HG03060 (cell line): Measurements from ENCODE around the gene BABAM2.
"Not testable (repeated sequence)": the region's sequence is repeated elsewhere in the genome, so short reads cannot be mapped to it uniquely, and the experiment has no call there.

Source experiments
- ATAC-seq: cut with Tn5 transposase; IDR thresholded peaks from one replicate; pipeline ENCODE4 v1.9.1; 2021; ENCODE audit warnings: low read depth, moderate number of reproducible peaks; ENCODE audit not compliant: unreplicated experiment

The BABAM2 gene

GRCh38 chr2:27890146-27890923 is at the start of gene BABAM2, which contains the start of gene RBKS:
BABAM2 (plus strand) TSS chr2:27890729; CDS start chr2:27894557, 3,828 bp downstream.
RBKS (minus strand) TSS chr2:27890387; CDS start chr2:27890345, 42 bp downstream.
- peak; percentile 37 for ATAC-seq

GRCh38 chr2:27842894-27843293 is 47.6 kb upstream of the BABAM2 start:
- ATAC-seq = no peak

- no peak for ATAC-seq
These were observed 46.5 kb upstream of the BABAM2 start for GRCh38 chr2:27843992-27844391.

GRCh38 chr2:27844821-27845255 is 45.7 kb upstream of the BABAM2 start:
- no peak for ATAC-seq

GRCh38 chr2:27847333-27847732 is 43.2 kb upstream of the BABAM2 start:
- ATAC-seq = no peak

- no peak for ATAC-seq
These were observed 40.8 kb upstream of the BABAM2 start for GRCh38 chr2:27849558-27850205.

- ATAC-seq = no peak
These were observed 37.8 kb upstream of the BABAM2 start for GRCh38 chr2:27852691-27853090.

- no peak for ATAC-seq
These were observed 36.2 kb upstream of the BABAM2 start for GRCh38 chr2:27854229-27854862.

GRCh38 chr2:27855476-27855875 is 35.1 kb upstream of the BABAM2 start:
- no peak for ATAC-seq

GRCh38 chr2:27856386-27856785 is 34.1 kb upstream of the BABAM2 start:
- no peak for ATAC-seq

GRCh38 chr2:27856956-27857355 is 33.6 kb upstream of the BABAM2 start:
- ATAC-seq = no peak

GRCh38 chr2:27857417-27858172 is 32.9 kb upstream of the BABAM2 start:
- ATAC-seq = no peak

GRCh38 chr2:27860111-27860510 is 30.4 kb upstream of the BABAM2 start:
- ATAC-seq = no peak

- ATAC-seq = no peak
These were observed 27.4 kb upstream of the BABAM2 start for GRCh38 chr2:27863146-27863545.

GRCh38 chr2:27863955-27864354 is 26.6 kb upstream of the BABAM2 start:
- not testable (repeated sequence) for ATAC-seq

- no peak for ATAC-seq
These were observed 24.3 kb upstream of the BABAM2 start for GRCh38 chr2:27866237-27866636.

- no peak for ATAC-seq
These were observed 20.8 kb upstream of the BABAM2 start for GRCh38 chr2:27869763-27870162.

GRCh38 chr2:27870724-27871123 is 19.8 kb upstream of the BABAM2 start:
- ATAC-seq = no peak

- no peak for ATAC-seq
These were observed 18.7 kb upstream of the BABAM2 start for GRCh38 chr2:27871802-27872201.

- no peak for ATAC-seq
These were observed 17.4 kb upstream of the BABAM2 start for GRCh38 chr2:27873091-27873490.
